WTC11 (cell line): Measurements from ENCODE around the gene DDX10. TPM values are rescaled to one million over a fixed set of nuclear protein-coding genes. Genes with fewer than 3 reads are reported as not detected.

Source experiments
- ATAC-seq: fragments of 200-7000 bp; cut with Tn5 transposase; 2 replicates; pipeline ENCODE4 v1.10.0; 2021; ENCODE audit warnings: mild to moderate bottlenecking, moderate library complexity
- CTCF ChIA-PET: fragments of 300-600 bp; sonication (Branson Sonifier 250); formaldehyde crosslinking; loops from one replicate; lab custom pipeline; 2021; ENCODE audit warnings: antibody characterized with exemption; lab: Charles Lee
- POLR2A ChIA-PET: fragments of 350-600 bp; sonication (Branson Sonifier 250); formaldehyde crosslinking; loops from one replicate; lab custom pipeline; 2021; ENCODE audit warnings: antibody characterized with exemption; lab: Charles Lee
- DNase-seq: peaks from one replicate; pipeline ENCODE4 v3.0.0; 2021; ENCODE audit warnings: low spot score
- H3K27ac Mint-ChIP-seq: 2 replicates; pipeline ENCODE4 v1.8.0; 2021; ENCODE audit warnings: mixed read lengths
- H3K27me3 Mint-ChIP-seq: 2 replicates; pipeline ENCODE4 v1.8.0; 2021; ENCODE audit warnings: low read depth, mild to moderate bottlenecking, moderate library complexity, mixed read lengths
- H3K36me3 Mint-ChIP-seq: 2 replicates; pipeline ENCODE4 v1.8.0; 2021; ENCODE audit warnings: mixed read lengths
- H3K4me1 Mint-ChIP-seq: 2 replicates; pipeline ENCODE4 v1.8.0; 2022; ENCODE audit warnings: mixed read lengths
- H3K4me3 Mint-ChIP-seq: 2 replicates; pipeline ENCODE4 v1.8.0; 2021; ENCODE audit warnings: mild to moderate bottlenecking, moderate library complexity, mixed read lengths
- H3K9me3 Mint-ChIP-seq: 2 replicates; pipeline ENCODE4 v1.8.0; 2021; ENCODE audit warnings: mixed read lengths
- AFF4 ChIP-seq: sonication (generic); formaldehyde crosslinking; IDR thresholded peaks from 2 replicates; pipeline ENCODE4 v1.8.1; 2023; ENCODE audit warnings: mild to moderate bottlenecking, missing genetic modification reagents, borderline replicate concordance
- CDX4 ChIP-seq: fragments of 250-450 bp; sonication (Bioruptor Pico); IDR thresholded peaks from 2 replicates; pipeline ENCODE4 v1.9.0; 2021; ENCODE audit warnings: moderate library complexity, mild to moderate bottlenecking, inconsistent platforms, borderline replicate concordance
- CREM ChIP-seq: sonication (generic); formaldehyde crosslinking; IDR thresholded peaks from 2 replicates; pipeline ENCODE4 v1.8.1; 2022; ENCODE audit warnings: mild to moderate bottlenecking, missing genetic modification reagents, moderate library complexity
- ETV6 ChIP-seq: sonication (generic); formaldehyde crosslinking; IDR thresholded peaks from 2 replicates; pipeline ENCODE4 v1.8.1; 2022; ENCODE audit warnings: mild to moderate bottlenecking, missing genetic modification reagents
- FOXP4 ChIP-seq: sonication (generic); formaldehyde crosslinking; IDR thresholded peaks from 2 replicates; pipeline ENCODE4 v1.8.0; 2022; ENCODE audit warnings: mild to moderate bottlenecking, missing genetic modification reagents
- HMGA2 ChIP-seq: fragments of 250-450 bp; sonication (Bioruptor Pico); IDR thresholded peaks from 2 replicates; pipeline ENCODE4 v1.4.0; 2021; ENCODE audit warnings: mild to moderate bottlenecking, moderate library complexity
- KAT7 ChIP-seq: sonication (generic); formaldehyde crosslinking; IDR thresholded peaks from 2 replicates; pipeline ENCODE4 v1.8.1; 2023; ENCODE audit warnings: missing genetic modification reagents, mild to moderate bottlenecking, borderline replicate concordance
- NFATC4 ChIP-seq: fragments of 250-450 bp; sonication (Bioruptor Pico); IDR thresholded peaks from 2 replicates; pipeline ENCODE4 v1.9.0; 2021; ENCODE audit warnings: mild to moderate bottlenecking
- NFE2L1 ChIP-seq: sonication (generic); formaldehyde crosslinking; IDR thresholded peaks from 2 replicates; pipeline ENCODE4 v1.8.1; 2023; ENCODE audit warnings: missing genetic modification reagents
- NR2C2 ChIP-seq: sonication (generic); formaldehyde crosslinking; IDR thresholded peaks from 2 replicates; pipeline ENCODE4 v1.8.0; 2022; ENCODE audit warnings: mild to moderate bottlenecking, missing genetic modification reagents
- SMAD3 ChIP-seq: sonication (generic); formaldehyde crosslinking; IDR thresholded peaks from 2 replicates; pipeline ENCODE4 v1.8.0; 2022; ENCODE audit warnings: missing genetic modification reagents, mild to moderate bottlenecking, borderline replicate concordance
- ZNF263 ChIP-seq: sonication (generic); formaldehyde crosslinking; IDR thresholded peaks from 2 replicates; pipeline ENCODE4 v1.8.1; 2022; ENCODE audit warnings: low read depth, mild to moderate bottlenecking, moderate library complexity, missing genetic modification reagents
- ZNF317 ChIP-seq: sonication (generic); formaldehyde crosslinking; IDR thresholded peaks from 2 replicates; pipeline ENCODE4 v1.8.1; 2023; ENCODE audit warnings: low read depth, mild to moderate bottlenecking, moderate library complexity, missing genetic modification reagents, borderline replicate concordance
- ZNF671 ChIP-seq: fragments of 250-450 bp; sonication (Bioruptor Pico); IDR thresholded peaks from 2 replicates; pipeline ENCODE4 v1.8.0; 2021; ENCODE audit warnings: mild to moderate bottlenecking
- ZSCAN18 ChIP-seq: fragments of 250-450 bp; sonication (Bioruptor Pico); IDR thresholded peaks from 2 replicates; pipeline ENCODE4 v2.1.2; 2022; ENCODE audit warnings: mild to moderate bottlenecking, moderate library complexity
- total RNA-seq: library from RNA; stranded (reverse); gene quantifications from 3 replicates; pipeline ENCODE4 v1.2.3, GENCODE V29; 2021
- TF ChIP-seq, protein P1 (sequence below): sonication (generic); formaldehyde crosslinking; IDR thresholded peaks from 2 replicates; pipeline ENCODE4 v1.8.0; 2023; ENCODE audit warnings: missing genetic modification reagents, mild to moderate bottlenecking, borderline replicate concordance
- TF ChIP-seq, protein P2 (sequence below): sonication (generic); formaldehyde crosslinking; IDR thresholded peaks from 2 replicates; pipeline ENCODE4 v1.8.1; 2023; ENCODE audit warnings: mild to moderate bottlenecking, moderate library complexity, missing genetic modification reagents

The DDX10 gene
- total RNA-seq, 1 experiment from 2014 or later, result 56.8 TPM

GRCh38 chr11:108973402-108974162 is 308.7 kb downstream of the DDX10 start:
- ATAC-seq (no peak), DNase-seq (no peak)
- POLR2A ChIA-PET, result no interaction called here
- H3K4me1 Mint-ChIP-seq, result no peaks in the 10 kb centered on the region
- H3K9me3 Mint-ChIP-seq, result peaks cover 3% of the 10 kb centered on the region; the same call in 1 of the 2 replicates
- no peaks in the 10 kb centered on the region; the same call in 1 of the 2 replicates for H3K27me3 Mint-ChIP-seq
- H3K36me3 Mint-ChIP-seq, result no peaks in the 10 kb centered on the region
- H3K27ac Mint-ChIP-seq, result no peak overlapping the region
- no peak for TF ChIP-seq CREM (CRISPR knock-in tag)
- no peak for TF ChIP-seq FOXP4 (CRISPR knock-in tag)
- no peak for TF ChIP-seq KAT7 (CRISPR knock-in tag)
- no peak for TF ChIP-seq NFE2L1 (CRISPR knock-in tag)
- TF ChIP-seq, protein P1, sequence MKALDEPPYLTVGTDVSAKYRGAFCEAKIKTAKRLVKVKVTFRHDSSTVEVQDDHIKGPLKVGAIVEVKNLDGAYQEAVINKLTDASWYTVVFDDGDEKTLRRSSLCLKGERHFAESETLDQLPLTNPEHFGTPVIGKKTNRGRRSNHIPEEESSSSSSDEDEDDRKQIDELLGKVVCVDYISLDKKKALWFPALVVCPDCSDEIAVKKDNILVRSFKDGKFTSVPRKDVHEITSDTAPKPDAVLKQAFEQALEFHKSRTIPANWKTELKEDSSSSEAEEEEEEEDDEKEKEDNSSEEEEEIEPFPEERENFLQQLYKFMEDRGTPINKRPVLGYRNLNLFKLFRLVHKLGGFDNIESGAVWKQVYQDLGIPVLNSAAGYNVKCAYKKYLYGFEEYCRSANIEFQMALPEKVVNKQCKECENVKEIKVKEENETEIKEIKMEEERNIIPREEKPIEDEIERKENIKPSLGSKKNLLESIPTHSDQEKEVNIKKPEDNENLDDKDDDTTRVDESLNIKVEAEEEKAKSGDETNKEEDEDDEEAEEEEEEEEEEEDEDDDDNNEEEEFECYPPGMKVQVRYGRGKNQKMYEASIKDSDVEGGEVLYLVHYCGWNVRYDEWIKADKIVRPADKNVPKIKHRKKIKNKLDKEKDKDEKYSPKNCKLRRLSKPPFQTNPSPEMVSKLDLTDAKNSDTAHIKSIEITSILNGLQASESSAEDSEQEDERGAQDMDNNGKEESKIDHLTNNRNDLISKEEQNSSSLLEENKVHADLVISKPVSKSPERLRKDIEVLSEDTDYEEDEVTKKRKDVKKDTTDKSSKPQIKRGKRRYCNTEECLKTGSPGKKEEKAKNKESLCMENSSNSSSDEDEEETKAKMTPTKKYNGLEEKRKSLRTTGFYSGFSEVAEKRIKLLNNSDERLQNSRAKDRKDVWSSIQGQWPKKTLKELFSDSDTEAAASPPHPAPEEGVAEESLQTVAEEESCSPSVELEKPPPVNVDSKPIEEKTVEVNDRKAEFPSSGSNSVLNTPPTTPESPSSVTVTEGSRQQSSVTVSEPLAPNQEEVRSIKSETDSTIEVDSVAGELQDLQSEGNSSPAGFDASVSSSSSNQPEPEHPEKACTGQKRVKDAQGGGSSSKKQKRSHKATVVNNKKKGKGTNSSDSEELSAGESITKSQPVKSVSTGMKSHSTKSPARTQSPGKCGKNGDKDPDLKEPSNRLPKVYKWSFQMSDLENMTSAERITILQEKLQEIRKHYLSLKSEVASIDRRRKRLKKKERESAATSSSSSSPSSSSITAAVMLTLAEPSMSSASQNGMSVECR, result no peak
- TF ChIP-seq SMAD3 (CRISPR knock-in tag), result no peak
- TF ChIP-seq CDX4 (CRISPR knock-in tag), result no peak
- TF ChIP-seq ZNF263 (CRISPR knock-in tag), result no peak
- TF ChIP-seq ZSCAN18 (CRISPR knock-in tag), result no peak
- no peak for TF ChIP-seq NFATC4
- no peak for TF ChIP-seq HMGA2 (CRISPR knock-in tag)
- TF ChIP-seq, protein P2, sequence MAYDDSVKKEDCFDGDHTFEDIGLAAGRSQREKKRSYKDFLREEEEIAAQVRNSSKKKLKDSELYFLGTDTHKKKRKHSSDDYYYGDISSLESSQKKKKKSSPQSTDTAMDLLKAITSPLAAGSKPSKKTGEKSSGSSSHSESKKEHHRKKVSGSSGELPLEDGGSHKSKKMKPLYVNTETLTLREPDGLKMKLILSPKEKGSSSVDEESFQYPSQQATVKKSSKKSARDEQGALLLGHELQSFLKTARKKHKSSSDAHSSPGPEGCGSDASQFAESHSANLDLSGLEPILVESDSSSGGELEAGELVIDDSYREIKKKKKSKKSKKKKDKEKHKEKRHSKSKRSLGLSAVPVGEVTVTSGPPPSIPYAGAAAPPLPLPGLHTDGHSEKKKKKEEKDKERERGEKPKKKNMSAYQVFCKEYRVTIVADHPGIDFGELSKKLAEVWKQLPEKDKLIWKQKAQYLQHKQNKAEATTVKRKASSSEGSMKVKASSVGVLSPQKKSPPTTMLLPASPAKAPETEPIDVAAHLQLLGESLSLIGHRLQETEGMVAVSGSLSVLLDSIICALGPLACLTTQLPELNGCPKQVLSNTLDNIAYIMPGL (CRISPR knock-in tag), result no peak
- TF ChIP-seq NR2C2 (CRISPR knock-in tag), result no peak
- no peak for TF ChIP-seq AFF4 (CRISPR knock-in tag)
- TF ChIP-seq ZNF317 (CRISPR knock-in tag), result no peak
- TF ChIP-seq ETV6 (CRISPR knock-in tag), result no peak
- TF ChIP-seq ZNF671 (CRISPR knock-in tag), result no peak
- no peak overlapping the region for H3K4me3 Mint-ChIP-seq
- CTCF ChIA-PET, result no interaction called here
